GM23338 (cell line): ENCODE results near the gene SMIM44. TPM values are rescaled to one million over a fixed set of nuclear protein-coding genes. Genes with fewer than 3 reads are reported as not detected.

Experiments used
- ATAC-seq: fragments of 200-7000 bp; cut with Tn5 transposase; 3 replicates; pipeline ENCODE4 v1.9.1; 2020
- DNase-seq: peaks from one replicate; pipeline ENCODE4 v3.0.0-alpha.2; 2015; ENCODE audit warnings: low spot score
- H2AFZ ChIP-seq: fragments of 200-600 bp; sonication (generic); 2 replicates; pipeline ENCODE4 v1.8.0; 2016; ENCODE audit warnings: antibody characterized with exemption, mild to moderate bottlenecking, moderate library complexity
- H3F3A ChIP-seq: fragments of 200-600 bp; sonication (generic); replicated peaks from 2 replicates; pipeline ENCODE4 v1.8.0; 2017; ENCODE audit warnings: antibody characterized with exemption, mixed run types, low read depth
- H3K27ac ChIP-seq: fragments of 200-600 bp; sonication (generic); 2 replicates; pipeline ENCODE4 v1.6.1; 2016; ENCODE audit warnings: low read depth
- H3K27me3 ChIP-seq: fragments of 200-600 bp; sonication (generic); 2 replicates; pipeline ENCODE4 v1.8.0; 2016; ENCODE audit warnings: mild to moderate bottlenecking, mixed run types, moderate library complexity; ENCODE audit not compliant: insufficient read depth
- H3K36me3 ChIP-seq: fragments of 200-600 bp; sonication (generic); 2 replicates; pipeline ENCODE4 v1.8.0; 2016; ENCODE audit warnings: mild to moderate bottlenecking; ENCODE audit not compliant: insufficient read depth
- H3K4me1 ChIP-seq: fragments of 200-600 bp; sonication (generic); 2 replicates; pipeline ENCODE4 v1.8.0; 2016; ENCODE audit warnings: mild to moderate bottlenecking, moderate library complexity; ENCODE audit not compliant: insufficient read depth
- H3K4me2 ChIP-seq: fragments of 200-600 bp; sonication (generic); 2 replicates; pipeline ENCODE4 v1.7.1; 2017; ENCODE audit warnings: mixed run types
- H3K4me3 ChIP-seq: fragments of 200-600 bp; sonication (generic); 2 replicates; pipeline ENCODE4 v1.6.1; 2016; ENCODE audit warnings: mixed run types
- H3K79me2 ChIP-seq: fragments of 200-600 bp; sonication (generic); replicated peaks from 2 replicates; pipeline ENCODE4 v1.8.0; 2017; ENCODE audit warnings: mild to moderate bottlenecking; ENCODE audit not compliant: insufficient read depth
- H3K9me2 ChIP-seq: fragments of 200-600 bp; sonication (generic); 2 replicates; pipeline ENCODE4 v1.8.0; 2017; ENCODE audit not compliant: insufficient read depth
- H4K20me1 ChIP-seq: fragments of 200-600 bp; sonication (generic); replicated peaks from 2 replicates; pipeline ENCODE4 v1.8.0; 2017; ENCODE audit warnings: mild to moderate bottlenecking; ENCODE audit not compliant: insufficient read depth
- H3K27ac Mint-ChIP-seq: 2 replicates; pipeline ENCODE4 v1.8.0; 2020; ENCODE audit warnings: inconsistent platforms, mild to moderate bottlenecking, moderate library complexity, mixed read lengths
- H3K27me3 Mint-ChIP-seq: 3 replicates; pipeline ENCODE4 v1.8.0; 2022; ENCODE audit warnings: low read depth, mild to moderate bottlenecking, moderate library complexity, mixed read lengths, inconsistent platforms; ENCODE audit not compliant: insufficient read depth, poor library complexity
- H3K36me3 Mint-ChIP-seq: 3 replicates; pipeline ENCODE4 v1.8.0; 2021; ENCODE audit warnings: low read depth, mild to moderate bottlenecking, inconsistent platforms, moderate library complexity, mixed read lengths
- H3K4me1 Mint-ChIP-seq: 3 replicates; pipeline ENCODE4 v1.8.0; 2020; ENCODE audit warnings: mild to moderate bottlenecking, inconsistent platforms, mixed read lengths
- H3K4me3 Mint-ChIP-seq: 3 replicates; pipeline ENCODE4 v1.8.0; 2021; ENCODE audit warnings: moderate library complexity, mild to moderate bottlenecking, inconsistent platforms, mixed read lengths
- H3K9me3 Mint-ChIP-seq: 3 replicates; pipeline ENCODE4 v1.8.0; 2020; ENCODE audit warnings: moderate library complexity, mild to moderate bottlenecking, inconsistent platforms, mixed read lengths
- CREB1 ChIP-seq: fragments of 250-450 bp; sonication (Bioruptor Pico); IDR thresholded peaks from 2 replicates; pipeline ENCODE4 v1.5.0; 2020; ENCODE audit warnings: low read depth, mild to moderate bottlenecking, moderate library complexity
- EZH2 ChIP-seq: fragments of 200-600 bp; sonication (generic); IDR thresholded peaks from one replicate; pipeline ENCODE4 v1.8.0; 2017; ENCODE audit warnings: antibody characterized with exemption, mild to moderate bottlenecking, low read depth; ENCODE audit not compliant: unreplicated experiment
- EZH2phosphoT487 ChIP-seq: fragments of 200-600 bp; sonication (generic); IDR thresholded peaks from one replicate; pipeline ENCODE4 v1.8.1; 2018; ENCODE audit warnings: antibody characterized with exemption; ENCODE audit not compliant: unreplicated experiment
- JUNB ChIP-seq: IDR thresholded peaks from one replicate; pipeline ENCODE4 v1.6.1; 2016; ENCODE audit warnings: antibody characterized with exemption; ENCODE audit not compliant: unreplicated experiment
- NANOG ChIP-seq: IDR thresholded peaks from 2 replicates; pipeline ENCODE4 v1.6.1; 2016; ENCODE audit warnings: antibody characterized with exemption, borderline replicate concordance
- POLR2AphosphoS5 ChIP-seq: IDR thresholded peaks from 2 replicates; pipeline ENCODE4 v1.6.1; 2016; ENCODE audit warnings: antibody characterized with exemption, low read depth
- REST ChIP-seq: IDR thresholded peaks from one replicate; pipeline ENCODE4 v1.6.1; 2018; ENCODE audit warnings: antibody characterized with exemption; ENCODE audit not compliant: unreplicated experiment
- STAT1 ChIP-seq: IDR thresholded peaks from one replicate; pipeline ENCODE4 v1.6.1; 2016; ENCODE audit warnings: antibody characterized with exemption; ENCODE audit not compliant: unreplicated experiment
- ZNF114 ChIP-seq: fragments of 250-450 bp; sonication (Bioruptor Pico); IDR thresholded peaks from 2 replicates; pipeline ENCODE4 v1.5.0; 2020; ENCODE audit warnings: mild to moderate bottlenecking, moderate library complexity
- polyA plus RNA-seq: library from polyadenylated mRNA; unstranded; fragments of >200 nt; fragmentation: Nextera tagmentation; extraction: Ambion mirVana; gene quantifications from 2 replicates; pipeline ENCODE4 v1.2.1, GENCODE V29; 2016
- total RNA-seq: library from RNA; depleted of rRNA; stranded (reverse); fragments of >200 nt; shearing (Covaris generic); gene quantifications from 2 replicates; pipeline ENCODE4 v1.2.3, GENCODE V29; 2014
- TF ChIP-seq, protein P1 (sequence below), 2 experiments: fragments of 200-600 bp in 1 of 2; sonication (generic) in 1 of 2; conservative IDR thresholded peaks; 2 replicates each; pipeline versions ENCODE4 v1.5.1 to v1.6.1; 2016 to 2017; ENCODE audit warnings: antibody characterized with exemption in 2 of 2, low read depth in 2 of 2, mild to moderate bottlenecking in 2 of 2, moderate library complexity in 1 of 2

Gene SMIM44
- total and polyA plus RNA-seq, 2 experiments from 2014 or later = not detected

DNA sequence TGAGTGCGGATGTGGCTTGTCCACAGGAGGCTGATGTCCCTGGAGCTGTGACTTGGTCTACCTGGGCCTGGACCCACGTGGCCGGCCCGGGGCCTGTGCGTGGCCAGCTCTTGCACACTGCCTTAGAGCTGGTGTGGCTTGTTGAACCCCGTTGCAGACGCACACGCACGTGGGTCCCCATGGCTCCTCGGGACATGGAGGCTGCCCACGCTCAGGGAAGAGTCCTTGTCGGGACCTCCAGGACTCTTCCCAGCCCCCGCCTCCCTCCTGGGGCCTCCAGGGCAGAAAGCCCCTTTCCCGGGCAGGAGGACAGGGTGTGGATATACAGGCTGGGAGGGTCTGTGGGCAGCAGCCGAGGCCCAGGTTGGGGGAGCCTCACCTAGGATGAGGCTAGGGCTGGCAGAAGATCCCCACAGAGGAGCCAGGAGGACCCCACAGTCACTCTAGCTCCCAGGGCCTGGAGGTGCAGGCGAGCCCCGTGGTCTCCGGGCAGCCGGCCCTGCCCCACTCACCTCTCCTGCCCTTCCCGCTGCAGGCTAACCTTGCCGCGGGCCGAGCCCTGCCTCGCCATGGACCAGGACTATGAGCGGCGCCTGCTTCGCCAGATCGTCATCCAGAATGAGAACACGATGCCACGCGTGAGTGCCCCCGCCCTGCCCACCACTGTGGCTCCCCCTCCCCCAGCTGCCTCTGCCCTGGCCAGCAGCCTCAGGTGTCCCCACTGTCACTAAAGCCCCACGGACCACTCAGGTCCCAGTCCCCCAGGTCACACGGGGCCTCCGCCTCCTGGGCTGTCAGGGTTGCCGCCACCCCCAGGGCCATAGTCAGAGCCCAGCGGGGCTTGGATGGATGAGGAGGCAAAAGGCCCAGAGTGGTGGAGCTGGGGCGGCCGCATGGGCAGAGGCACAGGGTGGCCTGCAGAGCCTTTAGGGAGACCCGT lies 39.5 kb upstream of the SMIM44 start:
- DNase-seq = no peak
- Histone ChIP-seq H3K4me3 (no peak overlapping the region), H4K20me1 (no peaks in the 10 kb centered on the region; the same call in 1 of the 2 replicates), H3K9me2 (no peaks in the 10 kb centered on the region), H2AFZ (no peak overlapping the region), H3K79me2 (peaks cover 25% of the 10 kb centered on the region), H3K4me1 (peaks cover 17% of the 10 kb centered on the region), H3K36me3 (no peaks in the 10 kb centered on the region), H3K27ac (no peak overlapping the region), H3K4me2 (no peak overlapping the region), H3F3A (no peaks in the 10 kb centered on the region), H3K27me3 (no peaks in the 10 kb centered on the region)
- Mint-ChIP-seq H3K4me1 (peaks cover 23% of the 10 kb centered on the region), H3K27me3 (peaks cover 12% of the 10 kb centered on the region), H3K9me3 (no peaks in the 10 kb centered on the region; the same call in 2 of the 3 replicates), H3K4me3 (no peak overlapping the region), H3K36me3 (peaks cover 12% of the 10 kb centered on the region), H3K27ac (no peak overlapping the region)
- no peak for ATAC-seq
- TF ChIP-seq STAT1 = no peak
- TF ChIP-seq NANOG = no peak
- no peak for TF ChIP-seq JUNB
- TF ChIP-seq, protein P1, sequence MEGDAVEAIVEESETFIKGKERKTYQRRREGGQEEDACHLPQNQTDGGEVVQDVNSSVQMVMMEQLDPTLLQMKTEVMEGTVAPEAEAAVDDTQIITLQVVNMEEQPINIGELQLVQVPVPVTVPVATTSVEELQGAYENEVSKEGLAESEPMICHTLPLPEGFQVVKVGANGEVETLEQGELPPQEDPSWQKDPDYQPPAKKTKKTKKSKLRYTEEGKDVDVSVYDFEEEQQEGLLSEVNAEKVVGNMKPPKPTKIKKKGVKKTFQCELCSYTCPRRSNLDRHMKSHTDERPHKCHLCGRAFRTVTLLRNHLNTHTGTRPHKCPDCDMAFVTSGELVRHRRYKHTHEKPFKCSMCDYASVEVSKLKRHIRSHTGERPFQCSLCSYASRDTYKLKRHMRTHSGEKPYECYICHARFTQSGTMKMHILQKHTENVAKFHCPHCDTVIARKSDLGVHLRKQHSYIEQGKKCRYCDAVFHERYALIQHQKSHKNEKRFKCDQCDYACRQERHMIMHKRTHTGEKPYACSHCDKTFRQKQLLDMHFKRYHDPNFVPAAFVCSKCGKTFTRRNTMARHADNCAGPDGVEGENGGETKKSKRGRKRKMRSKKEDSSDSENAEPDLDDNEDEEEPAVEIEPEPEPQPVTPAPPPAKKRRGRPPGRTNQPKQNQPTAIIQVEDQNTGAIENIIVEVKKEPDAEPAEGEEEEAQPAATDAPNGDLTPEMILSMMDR (conservative IDR thresholded peaks at IDR 0.05; ENCODE audit: low read depth in 2 of 2) = no peak
- no peak for TF ChIP-seq EZH2phosphoT487
- TF ChIP-seq POLR2AphosphoS5 = no peak
- TF ChIP-seq EZH2 = no peak
- TF ChIP-seq CREB1 (CRISPR knock-in tag) = no peak
- no peak for TF ChIP-seq REST

DNA sequence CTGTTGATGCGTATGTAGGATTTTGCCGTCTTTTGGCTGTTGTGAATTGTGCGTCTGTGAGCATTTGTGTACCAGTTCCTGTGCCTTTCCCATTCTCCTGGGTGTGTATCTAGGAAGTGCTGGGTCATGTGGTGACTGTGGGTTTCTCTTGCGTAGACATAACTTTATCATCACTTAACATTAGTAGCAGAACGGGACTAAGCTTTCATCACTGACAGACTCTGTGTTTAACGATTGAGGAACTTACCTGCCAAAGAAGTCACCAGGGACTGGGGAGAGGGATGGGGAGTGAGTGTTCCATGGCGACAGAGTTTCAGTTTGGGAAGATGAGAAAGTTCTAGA lies 37.8 kb upstream of the SMIM44 start:
- Mint-ChIP-seq H3K27me3 (peaks cover 12% of the 10 kb centered on the region), H3K36me3 (peaks cover 12% of the 10 kb centered on the region), H3K4me1 (peaks cover 33% of the 10 kb centered on the region), H3K9me3 (no peaks in the 10 kb centered on the region; the same call in 2 of the 3 replicates), H3K4me3 (no peak overlapping the region; the same call in 2 of the 3 replicates), H3K27ac (peak overlapping the region; percentile 69)
- no peaks in the 10 kb centered on the region for H3K36me3 ChIP-seq
- no peaks in the 10 kb centered on the region for H3K27me3 ChIP-seq
- ATAC-seq (no peak), DNase-seq (no peak)
- no peaks in the 10 kb centered on the region; the same call in 1 of the 2 replicates for H4K20me1 ChIP-seq
- H3K4me1 ChIP-seq = peaks cover 24% of the 10 kb centered on the region
- no peaks in the 10 kb centered on the region for H3F3A ChIP-seq
- H3K4me2 ChIP-seq = no peak overlapping the region
- H3K27ac ChIP-seq = no peak overlapping the region
- H3K79me2 ChIP-seq = peaks cover 40% of the 10 kb centered on the region
- H3K9me2 ChIP-seq = no peaks in the 10 kb centered on the region
- H2AFZ ChIP-seq = no peak overlapping the region
- no peak overlapping the region for H3K4me3 ChIP-seq
- TF ChIP-seq ZNF114 = no peak
- TF ChIP-seq, protein P1 (conservative IDR thresholded peaks at IDR 0.05; ENCODE audit: low read depth in 2 of 2) = no peak
- TF ChIP-seq NANOG = no peak
- no peak for TF ChIP-seq EZH2
- no peak for TF ChIP-seq EZH2phosphoT487
- TF ChIP-seq POLR2AphosphoS5 = no peak
- TF ChIP-seq JUNB = no peak
- no peak for TF ChIP-seq REST
